Measurements from ENCODE around the gene TRIM6.
A peak's percentile ranks its signal among the peaks of the same experiment; 100 is the strongest.
"Not testable (repeated sequence)": the region's sequence is repeated elsewhere in the genome, so short reads cannot be mapped to it uniquely, and the experiment has no call there.

TRIM6 gene

GRCh38 chr11:5605849-5606248 is 9.4 kb downstream of the TRIM6 start:
- DNase-seq = peak; percentile 78

DNA sequence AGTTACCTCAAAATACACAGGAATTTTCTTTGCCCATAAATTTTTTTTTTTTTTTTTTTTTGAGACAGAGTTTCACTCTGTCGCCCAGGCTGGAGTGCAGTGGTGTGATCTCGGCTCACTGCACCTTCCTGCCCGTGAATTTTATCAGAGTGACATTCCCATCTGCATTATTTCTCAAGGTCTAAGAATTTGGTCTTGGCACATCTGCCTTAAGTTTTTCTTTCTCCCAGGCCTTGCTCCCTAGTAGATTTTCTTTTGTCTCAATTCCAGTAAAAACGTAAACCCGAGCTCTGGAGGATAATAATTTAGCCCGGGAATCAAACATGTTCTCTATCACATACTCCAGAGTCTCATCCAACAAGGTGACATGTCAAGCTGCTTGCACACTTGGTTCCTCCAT is 12.4 kb downstream of the TRIM6 start:
- no peak for DNase-seq

DNA sequence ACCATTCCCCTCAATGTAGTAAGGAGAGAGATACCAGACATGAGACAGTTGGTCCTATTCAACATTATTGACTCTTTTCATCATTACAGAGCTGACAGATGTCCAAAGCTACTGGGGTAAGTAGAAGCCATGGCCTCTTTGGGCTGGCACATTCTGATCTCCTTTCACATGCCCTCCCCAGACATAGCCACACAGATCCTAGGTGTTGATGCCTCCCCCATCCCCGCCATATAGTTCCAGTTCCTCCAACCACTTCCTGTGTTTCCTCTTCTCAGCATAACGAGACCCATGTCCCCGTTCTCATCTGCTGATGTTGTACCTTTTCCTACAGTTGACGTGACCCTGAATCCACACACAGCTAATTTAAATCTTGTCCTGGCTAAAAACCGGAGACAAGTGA is 14.0 kb downstream of the TRIM6 start:
- DNase-seq = no peak

DNA sequence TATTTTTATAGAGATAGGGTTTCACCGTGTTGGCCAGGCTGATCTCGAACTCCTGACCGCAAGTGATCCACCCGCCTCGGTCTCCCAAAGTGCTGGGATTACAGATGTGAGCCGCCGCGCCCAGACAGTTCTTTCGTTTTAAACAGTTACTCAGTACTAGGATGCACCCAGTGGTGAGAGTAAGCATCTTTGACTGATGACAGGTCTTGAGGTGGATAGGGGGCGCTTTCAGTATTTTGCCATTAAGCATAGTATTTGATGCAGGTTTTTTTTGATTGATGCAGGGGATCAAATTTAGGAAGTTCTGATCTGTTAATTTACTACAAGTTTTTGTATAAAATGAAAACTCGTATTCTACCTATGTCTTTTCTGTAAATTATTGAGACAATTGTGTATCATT is 15.2 kb downstream of the TRIM6 start:
- DNase-seq = no peak

DNA sequence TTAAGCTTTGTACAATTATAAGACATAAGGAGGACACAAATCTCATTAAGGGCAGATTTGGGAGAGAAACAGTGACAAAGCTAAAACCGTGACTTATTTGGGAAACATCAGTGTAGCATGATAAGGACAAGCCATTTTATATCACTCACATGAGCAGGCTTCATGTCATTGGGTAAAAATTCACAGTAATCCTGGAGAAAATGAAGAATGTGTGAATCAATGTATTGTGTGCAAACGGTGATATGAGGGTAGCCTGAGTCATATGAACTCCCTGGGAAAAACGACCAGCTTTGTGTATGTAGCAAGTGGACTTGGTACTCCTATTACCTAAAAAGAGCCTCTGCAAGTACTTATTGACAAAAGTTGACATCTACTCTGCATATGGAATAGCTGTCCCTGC is 22.4 kb downstream of the TRIM6 start:
- DNase-seq = peak; percentile 62

- peak; percentile 50 for DNase-seq
Measured at GRCh38 chr11:5620651-5621521, 24.4 kb downstream of the TRIM6 start.

DNA sequence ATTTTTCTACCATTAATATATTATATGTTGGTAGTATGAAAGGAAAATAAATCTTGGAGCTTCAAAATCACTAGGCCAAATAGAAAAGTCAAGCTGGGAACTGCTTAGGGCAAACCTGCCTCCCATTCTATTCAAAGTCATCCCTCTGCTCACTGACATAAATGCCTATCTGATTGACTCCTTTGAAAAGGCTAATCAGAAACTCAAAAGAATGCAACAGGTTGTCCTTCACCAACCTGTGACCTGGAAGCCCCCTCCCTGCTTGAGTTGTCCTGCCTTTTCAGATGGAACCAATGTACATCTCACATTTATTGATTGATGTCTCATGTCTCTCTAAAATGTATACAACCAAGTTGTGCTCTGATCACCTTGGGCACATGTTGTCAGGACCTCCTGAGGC is 25.1 kb downstream of the TRIM6 start:
- no peak for DNase-seq

DNA sequence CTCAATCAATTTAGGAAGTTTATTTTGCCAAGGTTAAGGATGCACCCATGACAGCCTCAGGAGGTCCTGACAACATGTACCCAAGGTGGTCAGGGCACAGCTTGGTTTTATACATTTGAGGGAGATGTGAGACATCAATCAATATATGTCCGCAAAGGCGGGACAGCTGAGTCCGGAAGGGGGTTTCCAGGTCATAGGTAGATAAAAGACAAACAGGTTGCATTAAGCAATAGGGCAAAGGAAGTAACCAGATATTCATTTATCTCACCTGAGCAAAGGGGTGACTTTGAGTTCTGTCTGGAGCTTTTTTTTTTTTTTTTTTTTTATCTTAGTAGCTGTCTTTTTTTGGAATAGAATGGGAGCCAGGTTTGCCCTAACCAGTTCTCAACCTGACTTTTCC is 26.4 kb downstream of the TRIM6 start:
- DNase-seq = no peak

DNA sequence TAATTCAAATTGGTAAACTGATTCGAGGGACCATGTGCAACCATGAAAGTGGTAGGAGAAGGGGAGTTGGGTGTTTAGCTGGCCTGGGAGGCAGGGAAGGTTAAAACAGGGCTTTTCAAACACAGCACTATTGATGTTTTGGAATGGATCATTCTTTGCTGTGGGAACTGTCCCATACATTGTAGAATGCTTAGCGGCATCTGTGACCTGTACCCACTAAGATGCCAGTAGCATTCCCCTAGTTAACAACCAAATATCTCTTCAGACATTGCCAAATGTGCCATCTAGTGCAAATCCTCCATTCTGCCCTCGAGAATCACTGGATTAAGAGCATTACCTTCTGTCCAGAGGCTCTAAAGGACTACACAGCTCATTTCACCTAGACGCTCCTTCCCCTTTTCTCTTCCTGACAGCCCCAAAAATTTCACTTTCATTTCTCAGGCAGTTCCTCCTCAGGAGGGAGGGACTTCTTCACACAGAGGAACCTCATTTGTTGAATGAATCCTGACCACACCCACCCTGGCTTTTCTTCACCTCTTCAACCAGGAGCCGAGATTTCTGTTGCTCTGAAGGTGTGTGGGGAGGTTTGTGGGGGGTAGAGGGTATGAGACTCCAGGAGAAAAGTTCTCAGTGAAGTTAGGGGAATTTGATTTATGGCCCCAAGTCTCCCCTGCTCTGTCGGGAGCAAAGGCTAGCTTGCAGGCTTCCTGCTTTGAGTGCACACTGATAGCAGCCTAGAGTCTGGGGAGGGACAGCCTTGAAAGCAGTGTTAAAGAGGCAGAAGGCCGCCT is 28.2 kb downstream of the TRIM6 start, which contains the start of gene TRIM34:
TRIM34 (plus strand) TSS at position 513 of the 791 bp plus-strand sequence. CDS start 7,331 bp downstream, outside the sequence.
- peak; percentile 59 for DNase-seq

DNA sequence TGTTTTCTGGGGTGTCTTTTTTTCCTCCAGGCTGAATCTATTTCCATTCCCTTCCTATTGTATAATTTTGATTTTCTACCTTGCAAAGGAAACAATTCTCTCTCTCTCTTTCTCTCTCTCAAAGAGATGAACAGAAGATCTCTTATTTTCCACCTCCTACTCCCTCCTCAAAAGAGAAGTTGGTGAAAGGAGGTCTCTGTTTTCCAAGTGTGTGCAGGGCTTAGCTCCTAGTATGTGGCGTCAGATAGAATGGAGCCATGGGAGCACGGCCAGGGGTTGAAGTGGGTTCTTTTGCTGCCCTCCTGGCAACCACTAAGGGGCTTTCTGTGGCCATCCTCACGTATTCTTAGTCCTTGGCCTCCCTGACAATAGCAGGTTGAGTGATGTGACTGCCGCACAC is 28.8 kb downstream of the TRIM6 start:
- no peak for DNase-seq

GRCh38 chr11:5626196-5626595 is 29.8 kb downstream of the TRIM6 start:
- DNase-seq = peak; percentile 61

DNA sequence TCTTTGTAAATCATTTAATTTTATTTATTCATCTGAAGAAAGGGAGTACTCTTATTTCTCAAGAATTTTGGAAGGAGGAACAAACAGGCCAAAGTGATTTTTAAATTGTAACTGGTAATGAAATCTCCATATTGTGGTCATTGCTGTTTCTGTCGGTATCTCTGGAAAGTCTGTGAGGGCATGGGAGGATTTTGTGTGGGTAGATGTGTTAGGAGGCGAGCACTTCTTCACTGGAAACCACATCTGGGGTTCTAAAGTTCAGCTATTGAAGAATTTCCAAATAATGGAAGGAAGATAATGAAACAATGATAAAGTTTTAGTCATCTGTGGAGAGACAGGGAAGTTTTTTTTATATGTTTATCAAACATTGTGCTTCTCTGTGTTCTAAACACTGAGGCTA is 35.0 kb downstream of the TRIM6 start:
- DNase-seq = no peak

DNA sequence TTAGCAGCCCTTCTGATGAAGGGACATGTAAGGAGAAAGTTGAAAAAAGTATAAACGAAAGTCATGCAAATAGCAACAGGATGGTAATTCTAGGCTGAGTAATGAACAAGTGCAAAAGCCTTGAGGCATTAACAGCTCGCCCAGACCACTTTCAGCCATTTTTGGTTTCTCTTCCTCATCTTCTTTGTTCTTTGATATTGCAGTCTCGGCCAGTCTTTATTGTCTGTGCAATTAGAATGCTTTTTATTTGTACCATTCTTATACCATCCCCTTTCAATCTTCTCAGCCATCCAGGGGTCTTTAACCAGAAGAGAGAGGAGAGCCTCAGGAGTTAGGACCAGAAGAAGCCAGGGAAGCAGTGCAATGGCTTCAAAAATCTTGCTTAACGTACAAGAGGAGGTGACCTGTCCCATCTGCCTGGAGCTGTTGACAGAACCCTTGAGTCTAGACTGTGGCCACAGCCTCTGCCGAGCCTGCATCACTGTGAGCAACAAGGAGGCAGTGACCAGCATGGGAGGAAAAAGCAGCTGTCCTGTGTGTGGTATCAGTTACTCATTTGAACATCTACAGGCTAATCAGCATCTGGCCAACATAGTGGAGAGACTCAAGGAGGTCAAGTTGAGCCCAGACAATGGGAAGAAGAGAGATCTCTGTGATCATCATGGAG is 35.7 kb downstream of the TRIM6 start:
- DNase-seq = no peak

DNA sequence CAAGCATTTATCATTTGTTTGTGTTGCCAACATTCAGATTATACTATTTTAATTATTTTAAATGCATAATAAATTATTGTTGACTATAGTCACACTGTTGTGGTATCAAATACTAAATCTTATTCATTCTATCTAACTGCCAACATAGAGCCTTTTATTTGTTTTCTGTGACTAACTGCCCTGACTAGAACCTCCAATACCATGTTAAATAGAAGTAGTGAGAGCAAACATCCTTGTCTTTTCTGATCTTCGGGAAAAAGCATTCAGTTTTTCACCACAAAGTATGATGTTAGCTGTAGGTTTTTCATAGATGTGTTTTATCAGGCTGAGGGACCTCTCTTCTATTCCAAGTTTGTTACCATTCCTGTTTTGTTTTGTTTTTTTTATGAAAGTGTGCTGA is 43.5 kb downstream of the TRIM6 start:
- no peak for DNase-seq

DNA sequence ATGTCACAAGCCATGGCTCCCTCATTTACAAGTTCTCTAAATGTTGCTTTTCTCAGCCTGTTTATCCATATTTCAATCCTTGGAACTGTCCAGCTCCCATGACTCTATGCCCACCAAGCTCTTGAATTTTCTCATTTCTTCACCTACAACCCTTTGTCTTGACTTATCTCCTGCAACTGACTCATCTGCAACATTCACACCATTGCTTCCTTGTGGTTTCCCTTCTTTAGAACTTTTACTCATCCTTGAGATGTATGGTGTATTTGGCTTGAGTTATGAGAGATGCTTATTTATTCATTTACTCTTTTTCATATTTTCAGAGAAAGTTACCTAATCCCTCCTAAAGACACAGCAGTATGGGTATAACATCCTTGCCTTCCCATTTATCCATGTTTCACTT is 47.1 kb downstream of the TRIM6 start:
- DNase-seq = no peak

DNA sequence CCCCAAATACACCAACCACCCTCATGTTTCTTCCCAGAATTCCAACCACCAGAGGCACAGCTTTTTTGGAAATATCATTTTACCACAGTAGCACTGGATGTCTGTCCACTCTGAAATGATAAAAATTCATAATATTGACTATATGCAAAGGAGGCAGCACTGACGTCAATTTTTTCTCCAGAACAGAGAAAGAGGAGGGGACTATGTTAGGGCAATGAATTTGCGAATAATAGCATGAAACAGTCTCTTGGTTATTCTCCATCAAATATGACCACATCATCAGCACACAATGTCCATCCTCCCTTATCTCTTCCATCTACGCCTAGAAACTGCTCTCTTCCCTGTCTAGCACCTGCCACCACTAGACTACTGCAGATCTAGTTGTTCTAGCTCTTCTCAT is 49.7 kb downstream of the TRIM6 start:
- no peak for DNase-seq

DNA sequence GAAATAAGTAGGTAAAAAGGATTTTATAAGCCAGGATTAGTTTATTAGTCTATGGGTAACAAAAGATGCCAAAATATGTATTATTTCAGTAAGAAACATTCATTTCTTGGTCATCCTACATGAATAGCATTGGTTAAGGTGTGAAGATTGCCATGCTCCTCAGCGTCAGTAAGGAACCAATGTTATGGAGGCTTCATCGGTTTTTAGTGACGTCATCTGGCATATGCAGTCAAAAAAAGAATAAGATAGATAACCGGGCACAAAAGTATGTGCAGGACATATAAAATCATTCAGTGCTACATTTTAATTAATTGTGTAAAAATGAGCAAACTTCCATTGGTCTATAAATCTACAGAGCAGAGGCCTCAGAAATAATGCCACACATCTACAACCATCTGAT is 59.0 kb downstream of the TRIM6 start:
- DNase-seq = no peak

DNA sequence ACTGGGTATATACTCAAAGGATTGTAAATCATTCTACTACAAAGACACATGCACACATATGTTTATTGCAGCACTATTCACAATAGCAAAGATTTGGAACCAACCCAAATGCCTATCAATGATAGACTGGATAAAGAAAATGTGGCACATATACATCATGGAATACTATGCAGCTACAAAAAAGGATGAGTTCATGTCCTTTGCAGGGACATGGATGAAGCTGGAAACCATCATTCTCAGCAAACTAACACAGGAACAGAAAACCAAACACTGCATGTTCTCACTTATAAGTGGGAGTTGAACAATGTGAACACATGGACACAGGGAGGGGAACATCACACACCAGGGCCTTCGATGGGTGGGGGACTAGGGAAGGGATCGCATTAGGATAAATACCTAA is 60.5 kb downstream of the TRIM6 start:
- not testable (repeated sequence) for DNase-seq

- DNase-seq = no peak
Measured at GRCh38 chr11:5658318-5658717, 61.9 kb downstream of the TRIM6 start.

Measured in fibroblast of skin of abdomen (primary cell).